ENCODE data around the gene ILKAP. TPM values are rescaled to one million over a fixed set of nuclear protein-coding genes. Genes with fewer than 3 reads are reported as not detected.
"Not testable (repeated sequence)": the region's sequence is repeated elsewhere in the genome, so short reads cannot be mapped to it uniquely, and the experiment has no call there.

The ILKAP gene
- total RNA-seq, 1 experiment from 2014 or later: 44.3 TPM

GRCh38 chr2:238202326-238203093 lies 985 bp downstream of the ILKAP start:
- peak; percentile 5 for DNase-seq (ENCODE audit: low read depth)

- no peak for DNase-seq (ENCODE audit: low read depth)
Measured at GRCh38 chr2:238190445-238190844, 13.1 kb downstream of the ILKAP start.

GRCh38 chr2:238187618-238188548 lies 15.6 kb downstream of the ILKAP start:
- DNase-seq (ENCODE audit: low read depth): no peak

- no peak for DNase-seq (ENCODE audit: low read depth)
Measured at GRCh38 chr2:238183821-238184220, 19.7 kb downstream of the ILKAP start.

GRCh38 chr2:238182362-238182761 lies 21.1 kb downstream of the ILKAP start:
- no peak for DNase-seq (ENCODE audit: low read depth)

GRCh38 chr2:238180554-238180953 lies 22.9 kb downstream of the ILKAP start:
- DNase-seq (ENCODE audit: low read depth): no peak

- no peak for DNase-seq (ENCODE audit: low read depth)
Measured at GRCh38 chr2:238176613-238177012, 26.9 kb downstream of the ILKAP start.

GRCh38 chr2:238174701-238175100 lies 28.8 kb downstream of the ILKAP start:
- no peak for DNase-seq (ENCODE audit: low read depth)

- DNase-seq (ENCODE audit: low read depth): no peak
Measured at GRCh38 chr2:238174291-238174690, 29.2 kb downstream of the ILKAP start.

GRCh38 chr2:238173692-238174091 lies 29.8 kb downstream of the ILKAP start:
- no peak for DNase-seq (ENCODE audit: low read depth)

GRCh38 chr2:238172439-238172838 lies 31.1 kb downstream of the ILKAP start:
- no peak for DNase-seq (ENCODE audit: low read depth)

- DNase-seq (ENCODE audit: low read depth): no peak
Measured at GRCh38 chr2:238171575-238172187, 31.8 kb downstream of the ILKAP start.

GRCh38 chr2:238171072-238171431 lies 32.4 kb downstream of the ILKAP start:
- DNase-seq (ENCODE audit: low read depth): not testable (repeated sequence)

- no peak for DNase-seq (ENCODE audit: low read depth)
Measured at GRCh38 chr2:238170386-238171071, 33.0 kb downstream of the ILKAP start.

GRCh38 chr2:238169708-238170251 lies 33.7 kb downstream of the ILKAP start:
- peak; percentile 97 for DNase-seq (ENCODE audit: low read depth)

- peak; percentile 63 for DNase-seq (ENCODE audit: low read depth)
Measured at GRCh38 chr2:238169048-238169707, 34.3 kb downstream of the ILKAP start.

GRCh38 chr2:238168196-238169047 lies 35.1 kb downstream of the ILKAP start:
- no peak for DNase-seq (ENCODE audit: low read depth)

GRCh38 chr2:238167761-238168160 lies 35.7 kb downstream of the ILKAP start:
- no peak for DNase-seq (ENCODE audit: low read depth)

GRCh38 chr2:238167344-238167715 lies 36.2 kb downstream of the ILKAP start:
- no peak for DNase-seq (ENCODE audit: low read depth)
